Adrenal gland (tissue), 12 donors: ENCODE data around the gene SHROOM4. TPM values are rescaled to one million over a fixed set of nuclear protein-coding genes. Genes with fewer than 3 reads are reported as not detected.

ENCODE experiments used
- DNase-seq, 7 donors: peaks; one replicate each; pipeline ENCODE4 v3.0.0-alpha.2; 2019 to 2020
- H3K27ac ChIP-seq, 5 donors: fragments of 200-600 bp; sonication (generic) in 4 of 5; 1 replicate in 3 of 5; 2 replicates in 2 of 5; pipeline versions ENCODE4 v1.5.1 to v1.8.0; 2016 to 2020; ENCODE audit warnings: mild to moderate bottlenecking in 1 of 5
- H3K27me3 ChIP-seq: fragments of 200-600 bp; 2 replicates; pipeline ENCODE4 v1.8.0; 2021
- H3K36me3 ChIP-seq, 2 donors: fragments of 200-600 bp; replicated peaks in 1 of 2; 1 replicate in 1 of 2; 2 replicates in 1 of 2; pipeline versions ENCODE4 v1.5.1 to v1.8.0; 2018 to 2022
- H3K4me1 ChIP-seq, 2 donors: fragments of 200-600 bp; replicated peaks in 1 of 2; 1 replicate in 1 of 2; 2 replicates in 1 of 2; pipeline versions ENCODE4 v1.5.1 to v1.8.0; 2018 to 2021
- H3K4me3 ChIP-seq, 4 donors: fragments of 200-600 bp; sonication (generic) in 3 of 4; one replicate each; pipeline ENCODE4 v1.5.1; 2016 to 2018
- H3K9me3 ChIP-seq, 3 donors: fragments of 200-600 bp; sonication (generic) in 1 of 3; replicated peaks in 1 of 3; 1 replicate in 2 of 3; 2 replicates in 1 of 3; pipeline versions ENCODE4 v1.5.1 to v1.8.0; 2016 to 2021
- POLR2A ChIP-seq, 2 donors: fragments of 450-650 bp; IDR thresholded peaks; one replicate each; pipeline ENCODE4 v1.6.1; 2017; ENCODE audit warnings: antibody characterized with exemption in 2 of 2, mild to moderate bottlenecking in 2 of 2, moderate library complexity in 1 of 2
- WGBS, 4 donors: extraction: QIAGEN DNeasy Blood & Tissue Kit in 2 of 4; methylation state at CpG; one replicate each; pipeline versions ENCODE4 v1.1.5 to v1.1.7; 2013 to 2017; 5-methylcytosine and 5-hydroxymethylcytosine counted together
- intact Hi-C, 2 donors: fragments of 100-400 bp; cut with DNase I; formaldehyde crosslinking; loops; one replicate each; pipeline versions ENCODE4 v1.14.1 to v1.15.0; 2022 to 2023
- polyA plus RNA-seq, 3 donors: library from polyadenylated mRNA; stranded (reverse); fragments of 200-250 nt in 2 of 3; fragments of 350-450 nt in 1 of 3; fragmentation: Illumina TruSeq in 1 of 3; extraction: RNeasy Lipid Tissue Mini Kit (QIAGEN cat#74804) in 1 of 3; gene quantifications; one replicate each; pipeline ENCODE4 v1.2.3, GENCODE V29; 2013 to 2014
- total RNA-seq, 9 donors: library from RNA; depleted of rRNA in 4 of 9; stranded (reverse); fragments of >200 nt in 4 of 9; fragments of 120-200 nt in 1 of 9; fragmentation: NEBNext Ultra II Directional in 1 of 9; extraction: Animal tissue kit (Norgen Biotek cat#: 25700) in 1 of 9; gene quantifications; one replicate each; pipeline versions ENCODE4 v1.1.0 to v1.2.4, GENCODE V29; 2013 to 2023
- TF ChIP-seq, protein P1 (sequence below), 6 experiments: fragments of 450-650 bp in 4 of 6; fragments of 200-600 bp in 2 of 6; sonication (generic) in 1 of 6; IDR thresholded peaks; 1 replicate in 5 of 6; 2 replicates in 1 of 6; pipeline versions ENCODE4 v1.5.1 to v1.8.0; 2016 to 2021; ENCODE audit warnings: antibody characterized with exemption in 6 of 6, mild to moderate bottlenecking in 2 of 6, moderate library complexity in 1 of 6
- donor health status: healthy with polysubstance abuse.
- donor health status: Bipolar disorder and iron deficiency.
- donor health status: DM: yes; HTN: yes; CAD: no.
- donor health status: DM: no; HTN: no; CAD: no.
- donor health status: DM: no; HTN: no; CAD: no.
- donor health status: DM: yes; HTN: yes; CAD: no.

SHROOM4 gene
- total and polyA plus RNA-seq, 12 donors, result 2.9 to 8.7 (median 5.9) TPM

DNA sequence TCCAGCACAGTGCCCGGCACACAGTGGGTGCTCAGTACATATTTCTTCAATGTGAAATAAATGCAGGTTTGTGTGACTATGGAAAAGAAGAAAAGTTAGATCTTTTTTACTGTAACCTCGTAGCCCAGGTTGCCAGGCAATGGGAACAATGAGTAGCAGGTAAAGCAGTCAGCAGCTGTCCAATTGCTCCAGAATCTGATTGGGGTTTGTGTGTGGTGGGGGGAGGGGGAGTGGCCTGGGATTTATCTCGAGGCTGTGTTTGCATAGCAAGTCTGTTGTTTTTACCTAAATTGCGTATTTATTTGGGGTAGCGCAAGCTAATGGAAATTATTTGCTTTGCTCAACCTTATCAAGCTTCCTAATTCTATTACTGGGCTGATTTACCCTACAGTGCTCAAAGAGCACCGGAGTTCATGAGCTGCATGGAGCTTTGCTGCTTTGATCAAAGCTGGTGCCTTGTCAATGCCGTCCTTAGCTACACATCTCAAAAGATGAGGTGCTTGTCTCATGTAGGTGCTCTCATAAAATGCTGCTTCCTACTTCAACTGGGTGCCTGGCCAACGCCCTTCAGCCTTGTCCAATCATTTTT lies 198.3 kb downstream of the SHROOM4 start:
- Histone ChIP-seq H3K27ac (no peak overlapping the region), H3K4me3 (no peak overlapping the region), H3K27me3 (peaks cover 7% of the 10 kb centered on the region), H3K36me3 (no peaks in the 10 kb centered on the region), H3K4me1 (no peaks in the 10 kb centered on the region), H3K9me3 (no peaks in the 10 kb centered on the region)
- intact Hi-C loops, result no loop called here
- peak in 1 of 7 donors; percentile 80 for DNase-seq
- TF ChIP-seq, protein P1, sequence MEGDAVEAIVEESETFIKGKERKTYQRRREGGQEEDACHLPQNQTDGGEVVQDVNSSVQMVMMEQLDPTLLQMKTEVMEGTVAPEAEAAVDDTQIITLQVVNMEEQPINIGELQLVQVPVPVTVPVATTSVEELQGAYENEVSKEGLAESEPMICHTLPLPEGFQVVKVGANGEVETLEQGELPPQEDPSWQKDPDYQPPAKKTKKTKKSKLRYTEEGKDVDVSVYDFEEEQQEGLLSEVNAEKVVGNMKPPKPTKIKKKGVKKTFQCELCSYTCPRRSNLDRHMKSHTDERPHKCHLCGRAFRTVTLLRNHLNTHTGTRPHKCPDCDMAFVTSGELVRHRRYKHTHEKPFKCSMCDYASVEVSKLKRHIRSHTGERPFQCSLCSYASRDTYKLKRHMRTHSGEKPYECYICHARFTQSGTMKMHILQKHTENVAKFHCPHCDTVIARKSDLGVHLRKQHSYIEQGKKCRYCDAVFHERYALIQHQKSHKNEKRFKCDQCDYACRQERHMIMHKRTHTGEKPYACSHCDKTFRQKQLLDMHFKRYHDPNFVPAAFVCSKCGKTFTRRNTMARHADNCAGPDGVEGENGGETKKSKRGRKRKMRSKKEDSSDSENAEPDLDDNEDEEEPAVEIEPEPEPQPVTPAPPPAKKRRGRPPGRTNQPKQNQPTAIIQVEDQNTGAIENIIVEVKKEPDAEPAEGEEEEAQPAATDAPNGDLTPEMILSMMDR (IDR thresholded peaks at IDR 0.05), result no peak
- WGBS, 4 donors, result 64 to 85% (median 80%) methylated on average over 8 of the region's 8 CpGs

DNA sequence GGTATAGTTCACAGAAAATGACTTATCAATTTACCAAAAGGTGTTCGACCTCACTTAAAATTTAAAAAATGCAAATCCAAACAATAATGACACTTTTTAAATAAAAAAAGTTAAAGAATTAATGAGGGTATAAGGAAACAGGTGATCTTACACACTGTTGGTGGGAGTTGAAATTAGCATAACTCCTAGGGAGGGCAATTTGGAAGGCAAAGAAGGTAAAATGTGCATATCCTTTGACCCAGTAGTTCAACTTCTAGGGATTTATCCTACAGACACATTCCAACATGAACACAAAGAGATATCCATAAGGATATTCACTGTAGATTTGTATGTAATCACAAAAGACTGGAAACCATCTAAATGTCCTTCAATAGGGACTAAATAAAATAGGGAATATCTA lies 199.5 kb downstream of the SHROOM4 start:
- intact Hi-C loops, result no loop called here
- Histone ChIP-seq H3K4me3 (no peak overlapping the region), H3K36me3 (no peaks in the 10 kb centered on the region), H3K27ac (no peak overlapping the region), H3K4me1 (no peaks in the 10 kb centered on the region), H3K9me3 (no peaks in the 10 kb centered on the region), H3K27me3 (peaks cover 7% of the 10 kb centered on the region)
- WGBS, 4 donors, result 46 to 91% (median 68%) methylated on average over 1 of the region's 1 CpG
- DNase-seq, result no peak
- no peak for TF ChIP-seq POLR2A (IDR thresholded peaks at IDR 0.05)
- TF ChIP-seq, protein P1 (IDR thresholded peaks at IDR 0.05), result no peak

DNA sequence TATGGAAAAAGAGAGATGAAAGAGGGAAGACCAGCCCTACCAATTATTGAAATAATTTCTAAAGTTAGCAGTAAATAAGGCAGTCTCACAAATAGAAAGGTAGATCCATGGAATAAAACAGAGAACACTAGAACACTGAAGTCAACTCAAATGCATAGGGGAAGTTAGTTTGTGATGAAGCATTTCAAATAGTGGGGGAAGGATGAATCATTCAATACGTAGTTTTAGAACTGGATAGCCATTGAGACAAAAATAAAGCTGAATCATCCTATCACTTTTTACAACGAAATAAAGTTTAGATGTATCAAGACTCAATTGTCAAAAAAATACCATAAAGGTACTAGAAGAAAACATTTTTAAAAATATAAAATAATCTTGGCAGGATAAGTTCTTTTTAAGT lies 200.1 kb downstream of the SHROOM4 start:
- no peaks in the 10 kb centered on the region for H3K9me3 ChIP-seq
- WGBS, 4 donors, result 31 to 47% (median 37%) methylated on average over 2 of the region's 2 CpGs
- no peak for TF ChIP-seq POLR2A (IDR thresholded peaks at IDR 0.05)
- TF ChIP-seq, protein P1 (IDR thresholded peaks at IDR 0.05), result no peak

DNA sequence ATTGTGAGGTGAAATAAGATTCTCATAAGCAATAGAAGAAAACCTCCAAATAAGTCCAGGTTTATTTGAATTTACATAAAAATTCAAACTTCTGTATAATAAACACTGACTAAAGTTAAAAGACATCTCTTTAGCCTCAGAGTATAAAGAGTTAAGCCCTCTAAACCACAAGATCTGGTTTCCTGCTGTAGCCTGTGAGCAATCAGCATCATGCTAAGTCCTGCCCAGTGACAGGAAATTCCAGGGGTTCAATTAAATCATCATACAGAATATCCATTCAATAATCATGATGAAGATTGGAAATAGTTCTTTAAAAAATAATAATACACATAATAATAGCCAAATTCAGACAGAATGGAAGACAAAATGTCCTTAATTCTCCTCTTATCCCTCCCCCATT lies 204.2 kb downstream of the SHROOM4 start:
- intact Hi-C loops, result no loop called here
- Histone ChIP-seq H3K9me3 (no peaks in the 10 kb centered on the region), H3K27ac (no peak overlapping the region), H3K27me3 (peaks cover 4% of the 10 kb centered on the region), H3K4me1 (no peaks in the 10 kb centered on the region), H3K4me3 (no peak overlapping the region), H3K36me3 (no peaks in the 10 kb centered on the region)
- no peak for TF ChIP-seq POLR2A (IDR thresholded peaks at IDR 0.05)
- TF ChIP-seq, protein P1 (IDR thresholded peaks at IDR 0.05), result no peak
- no peak for DNase-seq

More for the DNA sequence above, 200.1 kb downstream of the SHROOM4 start:
- intact Hi-C loops, result no loop called here
- no peaks in the 10 kb centered on the region for H3K4me1 ChIP-seq
- peaks cover 7% of the 10 kb centered on the region for H3K27me3 ChIP-seq
- no peaks in the 10 kb centered on the region for H3K36me3 ChIP-seq
- no peak for DNase-seq
- H3K4me3 ChIP-seq, result no peak overlapping the region
- no peak overlapping the region for H3K27ac ChIP-seq
